Suprapubic skin (tissue), 4 donors: ENCODE data around the gene MNS1.

Source experiments
- CTCF ChIP-seq, 2 donors: fragments of 200-600 bp in 1 of 2; fragments of 450-650 bp in 1 of 2; sonication (generic) in 1 of 2; IDR thresholded peaks; one replicate each; pipeline ENCODE4 v1.5.1; 2016 to 2019; ENCODE audit warnings: antibody characterized with exemption in 2 of 2, mild to moderate bottlenecking in 1 of 2, moderate library complexity in 1 of 2
- EP300 ChIP-seq: sonication (generic); formaldehyde crosslinking; IDR thresholded peaks from one replicate; pipeline ENCODE4 v1.6.1; 2017; ENCODE audit warnings: antibody characterized with exemption
- POLR2A ChIP-seq, 2 donors: fragments of 450-650 bp; IDR thresholded peaks; one replicate each; pipeline ENCODE4 v1.6.1; 2017; ENCODE audit warnings: antibody characterized with exemption in 2 of 2, mild to moderate bottlenecking in 2 of 2, moderate library complexity in 2 of 2
- POLR2AphosphoS5 ChIP-seq, 3 donors: sonication (generic); formaldehyde crosslinking; IDR thresholded peaks; one replicate each; pipeline ENCODE4 v1.6.1; 2017; ENCODE audit warnings: antibody characterized with exemption in 3 of 3

GRCh38 chr15:56467616-56468015 lies 2.7 kb upstream of the MNS1 start:
- no peak for TF ChIP-seq CTCF (IDR thresholded peaks at IDR 0.05)
- TF ChIP-seq EP300: no peak
- TF ChIP-seq POLR2A (IDR thresholded peaks at IDR 0.05): no peak
- no peak for TF ChIP-seq POLR2AphosphoS5 (IDR thresholded peaks at IDR 0.05)
